H4 (cell line): Measurements from ENCODE around the gene CLDN15. TPM values are rescaled to one million over a fixed set of nuclear protein-coding genes. Genes with fewer than 3 reads are reported as not detected.
"Not testable (repeated sequence)": the region's sequence is repeated elsewhere in the genome, so short reads cannot be mapped to it uniquely, and the experiment has no call there.

Experiments used
- DNase-seq: peaks from one replicate; pipeline ENCODE4 v3.0.0-alpha.2; 2015; ENCODE audit warnings: low spot score
- total RNA-seq: library from RNA; depleted of rRNA; stranded (reverse); fragments of >200 nt; shearing (Covaris generic); gene quantifications from 2 replicates; pipeline ENCODE4 v1.2.3, GENCODE V29; 2014; rRNA removed

The CLDN15 gene
- total RNA-seq, 1 experiment from 2014 or later: 0.99 TPM

DNA sequence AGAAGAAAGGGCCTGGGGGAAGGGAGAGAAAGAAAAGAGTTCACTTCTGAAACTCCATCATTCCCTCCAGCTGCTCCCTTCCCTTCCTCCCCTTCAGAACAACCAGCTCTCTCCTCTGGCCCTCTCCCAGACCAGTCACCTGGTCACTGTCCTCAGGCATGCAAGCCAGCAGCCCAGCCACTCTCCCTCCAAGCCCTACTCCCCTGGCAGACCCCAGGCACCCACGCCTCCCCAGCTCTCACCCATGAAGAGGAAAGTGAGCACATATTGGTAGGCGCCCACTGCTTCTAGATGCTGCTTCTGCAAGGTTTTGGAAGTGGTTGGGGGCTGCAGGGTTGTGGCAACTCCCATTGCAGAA, 37.1 kb downstream of the CLDN15 start:
- DNase-seq: no peak

- not testable (repeated sequence) for DNase-seq
Measured at GRCh38 chr7:101199522-101199921, 38.1 kb downstream of the CLDN15 start.

- no peak for DNase-seq
Measured at GRCh38 chr7:101198476-101198875, 39.1 kb downstream of the CLDN15 start.

- DNase-seq: no peak
Measured at GRCh38 chr7:101197991-101198390, 39.6 kb downstream of the CLDN15 start.

DNA sequence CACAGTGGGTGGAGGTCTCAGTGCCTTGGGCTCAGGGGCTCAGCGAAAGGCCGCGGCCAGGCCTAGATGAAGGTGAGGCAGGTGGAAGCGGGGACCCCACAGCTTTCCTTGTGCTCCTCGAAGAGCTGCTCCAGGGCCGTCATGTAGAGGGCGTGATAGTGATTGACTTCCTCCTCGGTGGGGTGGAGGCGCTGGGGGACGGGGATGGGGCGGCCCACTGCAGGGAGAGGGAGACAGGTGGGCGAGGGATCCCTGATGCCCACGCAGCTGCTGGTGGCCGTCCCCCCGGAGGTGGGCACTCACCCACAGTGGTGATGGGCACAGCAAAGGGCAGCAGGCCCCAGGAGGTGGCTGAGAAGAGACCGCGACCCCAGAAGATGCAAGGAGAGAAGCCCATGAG, 41.7 kb downstream of the CLDN15 start:
- no peak for DNase-seq

- no peak for DNase-seq
Measured at GRCh38 chr7:101189109-101189508, 48.5 kb downstream of the CLDN15 start.

DNA sequence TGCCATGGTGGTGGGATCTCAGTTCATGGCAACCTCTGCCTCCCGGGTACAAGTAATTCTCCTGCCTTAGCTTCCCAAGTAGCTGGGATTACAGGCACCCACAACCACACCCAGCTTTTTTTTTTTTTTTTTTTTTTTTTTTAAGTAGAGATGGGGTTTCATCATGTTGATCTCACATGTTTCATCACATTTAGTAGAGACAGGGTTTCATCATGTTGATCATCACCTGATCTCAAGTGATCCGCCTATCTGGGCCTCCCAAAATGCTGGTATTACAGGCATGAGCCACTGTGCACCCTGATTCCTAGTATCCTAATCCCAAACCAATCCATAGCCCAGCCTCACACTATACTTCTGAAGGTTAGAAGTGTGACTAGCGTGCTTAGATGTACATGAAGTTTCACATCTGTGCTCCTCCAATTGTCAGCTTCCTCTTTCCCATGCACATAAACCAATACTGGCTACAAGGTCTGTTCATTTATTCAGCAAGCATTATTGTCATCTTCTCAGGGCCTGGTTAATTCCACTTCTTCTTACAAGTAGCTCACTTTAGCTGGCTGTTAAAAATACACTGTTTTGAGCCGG, 50.7 kb downstream of the CLDN15 start:
- DNase-seq: no peak

- no peak for DNase-seq
Measured at GRCh38 chr7:101186194-101186593, 51.4 kb downstream of the CLDN15 start.

DNA sequence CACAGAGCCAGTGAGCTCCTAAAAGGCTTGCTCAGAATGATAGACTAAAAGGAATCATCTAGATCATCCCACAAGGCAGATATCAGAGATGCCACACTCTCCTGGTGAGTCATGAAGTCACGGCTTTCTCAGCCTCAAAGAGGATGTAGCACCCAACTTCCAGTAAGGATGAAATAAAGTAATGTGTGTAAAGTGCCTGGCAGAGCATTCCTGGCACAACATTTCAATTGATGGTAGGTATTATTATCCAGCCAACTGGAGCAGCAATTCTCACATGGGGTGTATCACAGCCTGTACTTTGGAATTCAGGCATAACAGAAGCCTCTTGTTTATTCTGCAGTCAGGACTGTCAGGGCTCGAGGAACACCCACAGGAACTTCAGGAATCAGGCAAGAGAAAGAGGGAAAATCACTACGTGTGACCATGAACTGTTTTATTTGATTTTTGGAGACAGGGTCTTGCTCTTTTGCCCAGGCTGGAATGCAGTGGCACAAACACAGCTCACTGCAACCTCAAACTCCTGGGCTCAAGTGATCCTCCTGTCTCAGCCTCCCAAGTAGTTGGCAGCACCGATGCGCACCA, 52.3 kb downstream of the CLDN15 start:
- no peak for DNase-seq

Other genes with a start within 250 kb of the CLDN15 start
- not detected in 2 replicates for gene MUC17, start 217.7 kb downstream of the CLDN15 start, total RNA-seq
- 3.4 and 4.6 TPM in 2 replicates for gene TRIM56, start 152.3 kb downstream of the CLDN15 start, total RNA-seq
- gene SERPINE1, start 110.7 kb downstream of the CLDN15 start, total RNA-seq: 11.1 and 12.7 TPM in 2 replicates
- 148 and 186 TPM in 2 replicates for gene AP1S1, start 83.3 kb downstream of the CLDN15 start, total RNA-seq
- gene VGF, start 72.2 kb downstream of the CLDN15 start, total RNA-seq: 3.6 and 7.1 TPM in 2 replicates
- gene NAT16, start 57.5 kb downstream of the CLDN15 start, total RNA-seq: not detected in 2 replicates
- not detected in 2 replicates for gene MOGAT3, start 36.8 kb downstream of the CLDN15 start, total RNA-seq
- gene PLOD3, start 20.2 kb downstream of the CLDN15 start, total RNA-seq: 32.7 and 41.3 TPM in 2 replicates
- 87.9 and 103 TPM in 2 replicates for gene ZNHIT1, start 19.6 kb downstream of the CLDN15 start, total RNA-seq
- gene FIS1, start 7.3 kb upstream of the CLDN15 start, total RNA-seq: 115 and 118 TPM in 2 replicates
- gene IFT22, start 84.0 kb upstream of the CLDN15 start, total RNA-seq: 60.2 and 63.4 TPM in 2 replicates
- not detected in 2 replicates for gene COL26A1, start 125.1 kb upstream of the CLDN15 start, total RNA-seq